K562 (cell line): ENCODE results near the gene RHOA. TPM values are rescaled to one million over a fixed set of nuclear protein-coding genes. Genes with fewer than 3 reads are reported as not detected.

ENCODE experiments used
- ATAC-seq: fragments of 200-7000 bp; cut with Tn5 transposase; 3 replicates; pipeline ENCODE4 v1.9.1; 2020; ENCODE audit warnings: moderate library complexity
- BruUV-seq: library from RNA; stranded (reverse); fragments of 400-500 nt; replicated peaks from 2 replicates; lab custom pipeline; 2021; lab: Mats Ljungman, UMichigan
- CTCF ChIA-PET: fragments of 300-600 bp; formaldehyde crosslinking; extraction: SDS; loops from one replicate; lab custom pipeline; 2021; ENCODE audit warnings: low intra/inter-chr PET ratio; lab: Yijun Ruan, JAX
- POLR2A ChIA-PET: fragments of 300-600, 350-650 bp; sonication (Branson Sonifier 250); formaldehyde crosslinking; extraction: SDS; loops from one replicate; lab custom pipeline; 2021; ENCODE audit warnings: antibody characterized with exemption, inconsistent platforms; lab: Yijun Ruan, JAX
- DNase-seq, 4 experiments: peaks; one replicate each; pipeline versions ENCODE4 v3.0.0 to v3.0.0-alpha.2; 2011 to 2018; ENCODE audit warnings: low spot score in 3 of 4, mixed read lengths in 3 of 4; ENCODE audit errors: extremely low read depth in 1 of 4
- FAIRE-seq: peaks from 2 replicates; lab custom pipeline; 2011; peaks lifted over from hg19 to GRCh38; lab: Jason Lieb, UNC
- H2AFZ ChIP-seq: 2 replicates; pipeline ENCODE4 v1.6.0; 2011; ENCODE audit warnings: low read depth, low read length, control low read depth, inconsistent platforms
- H3K27ac ChIP-seq: fragments of 200-600 bp; 3 replicates; pipeline ENCODE4 v1.8.0; 2011; ENCODE audit warnings: low read depth, mild to moderate bottlenecking, control low read depth, inconsistent platforms, low read length, moderate library complexity, mixed read lengths; ENCODE audit errors: extremely low read depth
- H3K27me3 ChIP-seq, 2 experiments: fragments of 300-600 bp in 1 of 2; 2 replicates in 1 of 2; 3 replicates in 1 of 2; pipeline versions ENCODE4 v1.6.0 to v1.8.0; 2011; ENCODE audit warnings: inconsistent platforms in 2 of 2, low read length in 2 of 2, mild to moderate bottlenecking in 1 of 2, mixed read lengths in 1 of 2, moderate library complexity in 1 of 2; ENCODE audit not compliant: control insufficient read depth in 2 of 2, insufficient read depth in 2 of 2
- H3K36me3 ChIP-seq: fragments of 300-600 bp; 3 replicates; pipeline ENCODE4 v1.8.0; 2011; ENCODE audit warnings: mild to moderate bottlenecking, low read length, inconsistent platforms; ENCODE audit not compliant: control insufficient read depth, insufficient read depth
- H3K4me1 ChIP-seq, 2 experiments: fragments of 200-600 bp in 1 of 2; replicated peaks in 1 of 2; 2 replicates in 1 of 2; 3 replicates in 1 of 2; pipeline versions ENCODE4 v1.5.1 to v1.8.0; 2011; ENCODE audit warnings: inconsistent platforms in 2 of 2, low read length in 2 of 2, mild to moderate bottlenecking in 1 of 2, mixed read lengths in 1 of 2, moderate library complexity in 1 of 2; ENCODE audit not compliant: control insufficient read depth in 2 of 2, insufficient read depth in 2 of 2
- H3K4me2 ChIP-seq: 2 replicates; pipeline ENCODE4 v1.6.1; 2011; ENCODE audit warnings: low read length, control low read depth, inconsistent platforms, mixed read lengths; ENCODE audit not compliant: insufficient read depth
- H3K4me3 ChIP-seq: fragments of 200-600 bp; sonication (generic), shearing (Covaris generic); 2 replicates; pipeline ENCODE4 v1.5.1; 2016; ENCODE audit warnings: control low read depth, inconsistent platforms
- H3K79me2 ChIP-seq: fragments of 200-600 bp; 3 replicates; pipeline ENCODE4 v1.8.0; 2011; ENCODE audit warnings: low read length, inconsistent platforms; ENCODE audit not compliant: control insufficient read depth, insufficient read depth
- H3K9ac ChIP-seq, 2 experiments: 2 replicates each; pipeline versions ENCODE4 v1.6.0 to v1.6.1; 2011; ENCODE audit warnings: low read depth in 2 of 2, low read length in 2 of 2, control low read depth in 1 of 2, inconsistent platforms in 1 of 2, mild to moderate bottlenecking in 1 of 2, mixed read lengths in 1 of 2; ENCODE audit not compliant: insufficient read depth in 1 of 2
- H3K9me1 ChIP-seq: one replicate; pipeline ENCODE4 v1.6.0; 2011; ENCODE audit warnings: inconsistent platforms, mild to moderate bottlenecking, low read length, moderate library complexity; ENCODE audit not compliant: control insufficient read depth, insufficient read depth
- H3K9me3 ChIP-seq: replicated peaks from 2 replicates; pipeline ENCODE4 v1.5.1; 2011; ENCODE audit warnings: low read depth, low read length, inconsistent platforms; ENCODE audit not compliant: control insufficient read depth, insufficient read depth
- H4K20me1 ChIP-seq: replicated peaks from 2 replicates; pipeline ENCODE4 v1.6.1; 2011; ENCODE audit warnings: low read length, inconsistent platforms, mixed read lengths; ENCODE audit not compliant: control insufficient read depth, insufficient read depth
- BMI1 ChIP-seq: fragments of 150-350 bp; IDR thresholded peaks from 2 replicates; pipeline ENCODE4 v1.6.1; 2014; ENCODE audit warnings: low read length
- ELF4 ChIP-seq: fragments of 450-650 bp; formaldehyde crosslinking; IDR thresholded peaks from 2 replicates; pipeline ENCODE4 v1.4.0; 2022; ENCODE audit warnings: missing genetic modification characterization
- ETV6 ChIP-seq, 3 experiments: fragments of 150-350 bp in 1 of 3; sonication (generic) in 1 of 3; formaldehyde crosslinking in 1 of 3; IDR thresholded peaks; 2 replicates each; pipeline versions ENCODE4 v1.6.1 to v1.8.0; 2014 to 2022; ENCODE audit warnings: borderline replicate concordance in 2 of 3, low read depth in 2 of 3, antibody characterized with exemption in 1 of 3, low read length in 1 of 3, mild to moderate bottlenecking in 1 of 3, missing genetic modification reagents in 1 of 3
- FOXA3 ChIP-seq, 2 experiments: fragments of 450-650 bp in 1 of 2; sonication (generic) in 1 of 2; formaldehyde crosslinking; IDR thresholded peaks in 1 of 2; conservative IDR thresholded peaks in 1 of 2; 2 replicates each; pipeline versions ENCODE4 v1.4.0 to v1.8.0; 2020 to 2022; ENCODE audit warnings: mild to moderate bottlenecking in 2 of 2, missing genetic modification reagents in 1 of 2
- GATA2 ChIP-seq: sonication (generic); formaldehyde crosslinking; IDR thresholded peaks from 2 replicates; pipeline ENCODE4 v1.4.0; 2020; ENCODE audit warnings: mild to moderate bottlenecking, missing genetic modification reagents
- NFIC ChIP-seq: fragments of 450-650 bp; IDR thresholded peaks from 2 replicates; pipeline ENCODE4 v1.6.1; 2017; ENCODE audit warnings: mild to moderate bottlenecking, inconsistent platforms
- NR4A1 ChIP-seq, 2 experiments: fragments of 250-450 bp in 1 of 2; fragments of 450-650 bp in 1 of 2; sonication (Bioruptor Pico) in 1 of 2; IDR thresholded peaks; 2 replicates each; pipeline versions ENCODE4 v1.4.0 to v1.6.1; 2016 to 2020; ENCODE audit warnings: mild to moderate bottlenecking in 2 of 2, missing compliant biosample characterization in 1 of 2, missing genetic modification characterization in 1 of 2, moderate library complexity in 1 of 2
- PML ChIP-seq: IDR thresholded peaks from 2 replicates; pipeline ENCODE4 v1.6.1; 2012; ENCODE audit warnings: low read length, inconsistent platforms
- POLR2B ChIP-seq: fragments of 450-650 bp; IDR thresholded peaks from 2 replicates; pipeline ENCODE4 v1.6.1; 2018; ENCODE audit warnings: low read depth; ENCODE audit not compliant: partially characterized antibody
- TCF3 ChIP-seq: sonication (generic); formaldehyde crosslinking; IDR thresholded peaks from 2 replicates; pipeline ENCODE4 v1.4.0; 2020; ENCODE audit warnings: mild to moderate bottlenecking, missing genetic modification reagents
- ZNF3 ChIP-seq: fragments of 250-450 bp; sonication (Bioruptor Pico); IDR thresholded peaks from 2 replicates; pipeline ENCODE4 v1.5.0; 2021; ENCODE audit warnings: mild to moderate bottlenecking, moderate library complexity
- ZNF764 ChIP-seq: fragments of 250-450 bp; sonication (Bioruptor Pico); IDR thresholded peaks from 2 replicates; pipeline ENCODE4 v1.4.0; 2020; ENCODE audit warnings: low read depth, mild to moderate bottlenecking, moderate library complexity
- ZNF830 ChIP-seq: fragments of 250-450 bp; sonication (Bioruptor Pico); IDR thresholded peaks from 2 replicates; pipeline ENCODE4 v1.5.0; 2021; ENCODE audit warnings: mild to moderate bottlenecking
- WGBS: fragments of 100-300 bp; shearing (Covaris generic); methylation state at CpG from one replicate; pipeline ENCODE4 v1.1.6; 2016; ENCODE audit warnings: low coverage, mixed read lengths; ENCODE audit not compliant: insufficient coverage; ENCODE audit errors: missing lambda C conversion rate; 5-methylcytosine and 5-hydroxymethylcytosine counted together
- in situ Hi-C: fragments of 300-500 bp; cut with MboI; formaldehyde crosslinking; loops from 4 replicates; pipeline ENCODE4 v1.15.0; 2018; ENCODE audit warnings: inconsistent platforms, mixed read lengths
- intact Hi-C: fragments of 100-400 bp; cut with micrococcal nuclease; formaldehyde crosslinking; loops from 2 replicates; pipeline ENCODE4 v1.14.2; 2022
- polyA plus RNA-seq, 8 experiments: library from polyadenylated mRNA; depleted of rRNA in 4 of 8; stranded (reverse) in 5 of 8; unstranded in 3 of 8; fragments of >200 nt; fragmentation: Nextera tagmentation in 2 of 8; fragmentation: Illumina TruSeq in 1 of 8; extraction: Ambion mirVana in 2 of 8; extraction: Trizol in 1 of 8; gene quantifications; 2 replicates each; pipeline versions ENCODE4 v1.2.1 to v1.2.3, GENCODE V29; 2011 to 2014; ENCODE audit warnings: inconsistent platforms in 1 of 8, missing spikeins in 1 of 8
- total RNA-seq, 7 experiments: library from RNA; depleted of rRNA in 6 of 7; stranded (reverse); fragments of >200 nt in 6 of 7; fragmentation: Illumina TruSeq in 2 of 7; extraction: Trizol in 2 of 7; gene quantifications; 2 replicates each; pipeline versions ENCODE4 v1.2.1 to v1.2.3, GENCODE V29; 2011 to 2021; ENCODE audit warnings: low replicate concordance in 1 of 7

Gene RHOA
- total and polyA plus RNA-seq, 9 of the 15 experiments (the other 6 are each of a cell fraction or from before 2014, with no cell fraction given), result 136 to 540 (median 236) TPM

- ATAC-seq (peak; percentile 39), DNase-seq (peak; percentile 30 to 69 (median 55)), FAIRE-seq (no peak)
- 0% methylated on average over 11 of the region's 17 CpGs for WGBS
- ChIA-PET CTCF (interaction anchor here (2.6 kb wide), 1 partner anchor 110 kb away, joined by 8 read pairs; no protein-coding TSS in a partner anchor), POLR2A (interaction anchor here (0.7 to 1.9 kb wide), 9 partner anchors 9 to 246 kb away, joined by 3 to 8 read pairs (median 4); partner anchors contain the start of genes QRICH1, RHOA and TCTA)
- Histone ChIP-seq H3K9me1 (no peaks in the 10 kb centered on the region), H2AFZ (peak overlapping the region; percentile 81), H3K4me2 (peak overlapping the region; percentile 97), H3K4me1 (peaks cover 6 to 18% of the 10 kb centered on the region in 2 experiments; a peak in 4 of 5 replicates), H3K27ac (peak overlapping the region; percentile 88), H3K4me3 (peak overlapping the region; percentile 95), H3K9ac (peak overlapping the region; percentile 71 to 92), H3K36me3 (peaks cover 19% of the 10 kb centered on the region), H3K79me2 (peaks cover 45% of the 10 kb centered on the region), H3K9me3 (no peaks in the 10 kb centered on the region), H4K20me1 (no peaks in the 10 kb centered on the region), H3K27me3 (no peaks in the 10 kb centered on the region)
- BruUV-seq, result no TSS peak
- intact Hi-C loops, result no loop called here
- in situ Hi-C loops, result no loop called here
- TF ChIP-seq NR4A1 (CRISPR knock-in tag; IDR thresholded peaks at IDR 0.05) (no peak), NR4A1 (tag; IDR thresholded peaks at IDR 0.05) (no peak), POLR2B (peak; percentile 19)
Observed at GRCh38 chr3:49339581-49339940, 72.2 kb downstream of the RHOA start.

DNA sequence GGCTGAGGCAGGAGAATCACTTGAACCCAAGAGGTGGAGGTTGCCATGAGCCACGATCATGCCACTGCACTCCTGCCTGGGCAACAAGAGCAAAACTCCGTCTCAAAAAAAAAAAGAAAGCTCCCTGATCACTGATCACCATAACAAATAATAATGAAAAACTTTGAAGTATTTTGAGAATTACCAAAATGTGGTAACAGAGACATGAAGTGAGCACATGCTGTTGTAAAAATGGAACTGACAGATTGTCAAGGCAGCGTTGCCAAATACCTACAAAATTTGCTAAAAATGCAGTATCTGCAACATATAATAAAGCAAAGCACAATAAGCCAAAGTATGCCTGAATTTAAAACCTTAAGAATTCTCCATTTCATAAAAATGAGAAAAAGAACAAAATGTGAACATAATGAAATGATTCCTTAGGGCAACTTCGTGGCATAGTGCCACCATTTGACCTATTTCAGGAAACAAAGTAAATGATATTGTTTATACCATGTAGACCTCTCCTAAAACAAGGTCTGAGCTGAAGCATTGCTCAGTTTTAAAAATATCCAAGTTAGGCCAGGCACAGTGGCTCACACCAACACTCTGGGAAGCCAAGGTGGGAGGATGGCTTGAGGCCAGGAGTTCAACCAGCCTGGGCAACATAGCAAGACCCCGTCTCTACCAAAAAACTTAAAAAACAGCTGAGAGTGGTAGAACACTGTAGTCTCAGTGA, 77.7 kb downstream of the RHOA start:
- POLR2A ChIA-PET, result interaction anchor here (1.0 to 1.2 kb wide), 3 partner anchors 9 to 55 kb away, joined by 3 to 4 read pairs (median 4); no protein-coding TSS in a partner anchor

More for the DNA sequence above, 77.7 kb downstream of the RHOA start:
- Histone ChIP-seq H3K9me3 (no peaks in the 10 kb centered on the region), H3K4me1 (no peaks in the 10 kb centered on the region; a peak in 2 of 5 replicates), H3K4me3 (no peak overlapping the region), H3K36me3 (peaks cover 59% of the 10 kb centered on the region), H3K4me2 (no peak overlapping the region), H2AFZ (no peak overlapping the region), H3K27ac (no peak overlapping the region), H3K9me1 (no peaks in the 10 kb centered on the region), H3K9ac (no peak overlapping the region), H4K20me1 (no peaks in the 10 kb centered on the region), H3K27me3 (no peaks in the 10 kb centered on the region), H3K79me2 (peaks cover 25% of the 10 kb centered on the region)
- intact Hi-C loops, result no loop called here
- 89% methylated on average over 4 of the region's 5 CpGs for WGBS
- no TSS peak for BruUV-seq
- CTCF ChIA-PET, result no interaction called here
- in situ Hi-C loops, result no loop called here
- DNase-seq (no peak), FAIRE-seq (no peak)
- TF ChIP-seq ZNF3, result no peak
- no peak for TF ChIP-seq GATA2 (CRISPR knock-in tag)
- TF ChIP-seq ZNF830 (CRISPR knock-in tag), result no peak
- TF ChIP-seq TCF3 (CRISPR knock-in tag), result no peak
- no peak for TF ChIP-seq ETV6 (IDR thresholded peaks at IDR 0.05; ENCODE audit: borderline replicate concordance in 1 of 2, low read depth in 2 of 2, low read length in 1 of 2)
- no peak for TF ChIP-seq ETV6 (CRISPR knock-in tag; IDR thresholded peaks at IDR 0.05; ENCODE audit: borderline replicate concordance)
- no peak for TF ChIP-seq ELF4 (CRISPR knock-in tag)
- TF ChIP-seq PML, result no peak
- TF ChIP-seq ZNF764 (CRISPR knock-in tag), result no peak
- TF ChIP-seq FOXA3 (CRISPR knock-in tag; conservative IDR thresholded peaks at IDR 0.05 in 1 of 2, IDR thresholded peaks at IDR 0.05 in 1 of 2), result no peak
- TF ChIP-seq BMI1, result no peak
- no peak for TF ChIP-seq NFIC
- TF ChIP-seq, all 486 proteins: peak for 0
- ATAC-seq, result no peak
